Thyroid gland (tissue), 4 donors: Measurements from ENCODE around the gene GCNT2.

ENCODE experiments used
- CTCF ChIP-seq, 6 experiments: fragments of 200-600 bp in 3 of 6; fragments of 450-650 bp in 3 of 6; sonication (generic) in 3 of 6; IDR thresholded peaks; one replicate each; pipeline ENCODE4 v1.5.1; 2016 to 2019; ENCODE audit warnings: antibody characterized with exemption in 6 of 6, mild to moderate bottlenecking in 2 of 6, inconsistent platforms in 1 of 6, moderate library complexity in 1 of 6
- POLR2A ChIP-seq, 2 donors: fragments of 450-650 bp; IDR thresholded peaks; one replicate each; pipeline ENCODE4 v1.6.1; 2017; ENCODE audit warnings: antibody characterized with exemption in 2 of 2, mild to moderate bottlenecking in 2 of 2, moderate library complexity in 1 of 2

- TF ChIP-seq POLR2A (IDR thresholded peaks at IDR 0.05), result no peak
- no peak for TF ChIP-seq CTCF (IDR thresholded peaks at IDR 0.05)
Observed at GRCh38 chr6:10610289-10610688, 89.1 kb downstream of the GCNT2 start.
